Bronchial epithelial cell (primary cell): Measurements from ENCODE around the gene ADGRL2. TPM values are rescaled to one million over a fixed set of nuclear protein-coding genes. Genes with fewer than 3 reads are reported as not detected.

Experiments
- DNase-seq: peaks from one replicate; pipeline ENCODE4 v3.0.0-alpha.2; 2010; ENCODE audit warnings: low read depth
- FAIRE-seq: peaks from 2 replicates; lab custom pipeline; 2011; peaks lifted over from hg19 to GRCh38; lab: Jason Lieb, UNC
- H3K27me3 ChIP-seq: 2 replicates; pipeline ENCODE4 v1.5.1; 2011; ENCODE audit warnings: low read length; ENCODE audit not compliant: control insufficient read depth, insufficient read depth
- H3K36me3 ChIP-seq: 2 replicates; pipeline ENCODE4 v1.5.1; 2011; ENCODE audit warnings: low read length; ENCODE audit not compliant: control insufficient read depth, insufficient read depth
- H3K4me3 ChIP-seq: 2 replicates; pipeline ENCODE4 v1.5.1; 2011; ENCODE audit warnings: mild to moderate bottlenecking, low read depth, low read length, control low read depth
- CTCF ChIP-seq: IDR thresholded peaks from 2 replicates; pipeline ENCODE4 v1.5.1; 2011; ENCODE audit warnings: mild to moderate bottlenecking, moderate library complexity, low read length, control low read depth, inconsistent platforms; ENCODE audit not compliant: insufficient read depth, severe bottlenecking
- total RNA-seq: library from RNA; depleted of rRNA; stranded (reverse); fragments of >200 nt; gene quantifications from 2 replicates; pipeline ENCODE4 v1.2.1, GENCODE V29; 2014

The ADGRL2 gene
- total RNA-seq, 1 donor from 2014 or later = 35.3 TPM

GRCh38 chr1:81873946-81874345 lies 73.2 kb downstream of the ADGRL2 start:
- no peaks in the 10 kb centered on the region for H3K27me3 ChIP-seq
- FAIRE-seq (no peak), DNase-seq (no peak)
- no peak for TF ChIP-seq CTCF
- no peaks in the 10 kb centered on the region for H3K36me3 ChIP-seq
- H3K4me3 ChIP-seq = no peak overlapping the region

GRCh38 chr1:81874461-81874860 lies 73.7 kb downstream of the ADGRL2 start:
- no peaks in the 10 kb centered on the region for H3K36me3 ChIP-seq
- H3K4me3 ChIP-seq = no peak overlapping the region
- no peak for FAIRE-seq
- DNase-seq = peak; percentile 52
- H3K27me3 ChIP-seq = no peaks in the 10 kb centered on the region
- no peak for TF ChIP-seq CTCF

- no peak overlapping the region for H3K4me3 ChIP-seq
- DNase-seq (no peak), FAIRE-seq (no peak)
- no peak for TF ChIP-seq CTCF
- H3K27me3 ChIP-seq = no peaks in the 10 kb centered on the region
- H3K36me3 ChIP-seq = no peaks in the 10 kb centered on the region
Measured at GRCh38 chr1:81874940-81875339, 74.2 kb downstream of the ADGRL2 start.

- no peak for FAIRE-seq
- TF ChIP-seq CTCF = no peak
- H3K27me3 ChIP-seq = no peaks in the 10 kb centered on the region
- DNase-seq = peak; percentile 83
- no peak overlapping the region for H3K4me3 ChIP-seq
- H3K36me3 ChIP-seq = no peaks in the 10 kb centered on the region
Measured at GRCh38 chr1:81876901-81877733, 76.4 kb downstream of the ADGRL2 start.

GRCh38 chr1:81877940-81878339 lies 77.2 kb downstream of the ADGRL2 start:
- Histone ChIP-seq H3K36me3 (no peaks in the 10 kb centered on the region), H3K27me3 (no peaks in the 10 kb centered on the region), H3K4me3 (no peak overlapping the region)
- no peak for DNase-seq
- no peak for FAIRE-seq
- TF ChIP-seq CTCF = no peak
